KMS-11 (cell line): Measurements from ENCODE around the gene WAC.
A peak's percentile ranks its signal among the peaks of the same experiment; 100 is the strongest.
"Not testable (repeated sequence)": the region's sequence is repeated elsewhere in the genome, so short reads cannot be mapped to it uniquely, and the experiment has no call there.

ENCODE experiments used
- H2AFZ ChIP-seq: fragments of 200-600 bp; sonication (generic); 2 replicates; pipeline ENCODE4 v1.6.1; 2016; ENCODE audit warnings: antibody characterized with exemption, mixed run types, low read depth
- H3K27ac ChIP-seq: fragments of 200-600 bp; sonication (generic); 2 replicates; pipeline ENCODE4 v1.6.1; 2016; ENCODE audit warnings: mild to moderate bottlenecking, mixed run types
- H3K27me3 ChIP-seq: fragments of 200-600 bp; sonication (generic); 2 replicates; pipeline ENCODE4 v1.6.1; 2017; ENCODE audit warnings: mild to moderate bottlenecking, low read depth, mixed run types, moderate library complexity; ENCODE audit not compliant: insufficient read depth
- H3K36me3 ChIP-seq: fragments of 200-600 bp; sonication (generic); 2 replicates; pipeline ENCODE4 v1.6.1; 2017; ENCODE audit warnings: mild to moderate bottlenecking, mixed run types; ENCODE audit not compliant: insufficient read depth
- H3K4me1 ChIP-seq: fragments of 200-600 bp; sonication (generic); 2 replicates; pipeline ENCODE4 v1.6.1; 2016; ENCODE audit warnings: mild to moderate bottlenecking, low read depth, mixed run types; ENCODE audit not compliant: poor library complexity, severe bottlenecking
- H3K4me2 ChIP-seq: fragments of 200-600 bp; sonication (generic); 2 replicates; pipeline ENCODE4 v1.7.0; 2016; ENCODE audit warnings: mild to moderate bottlenecking, mixed run types
- H3K4me3 ChIP-seq: fragments of 200-600 bp; sonication (generic); IDR thresholded peaks from 2 replicates; pipeline ENCODE4 v1.6.1; 2017; ENCODE audit warnings: low read depth, low read length, mixed read lengths; ENCODE audit not compliant: insufficient read depth
- H3K79me2 ChIP-seq: fragments of 200-600 bp; sonication (generic); 2 replicates; pipeline ENCODE4 v1.6.1; 2016; ENCODE audit warnings: low read depth, mixed run types; ENCODE audit not compliant: insufficient read depth
- H3K9ac ChIP-seq: fragments of 200-600 bp; sonication (generic); 2 replicates; pipeline ENCODE4 v1.6.1; 2016; ENCODE audit warnings: mild to moderate bottlenecking, mixed run types
- H4K20me1 ChIP-seq: fragments of 200-600 bp; sonication (generic); 2 replicates; pipeline ENCODE4 v1.6.1; 2016; ENCODE audit warnings: mild to moderate bottlenecking, mixed run types; ENCODE audit not compliant: insufficient read depth
- TF ChIP-seq, protein P1 (sequence below): fragments of 200-600 bp; sonication (generic); conservative IDR thresholded peaks from 2 replicates; pipeline ENCODE4 v1.6.1; 2017; ENCODE audit warnings: low read depth, mild to moderate bottlenecking, antibody characterized with exemption, low read length, moderate library complexity, mixed read lengths

WAC gene

DNA sequence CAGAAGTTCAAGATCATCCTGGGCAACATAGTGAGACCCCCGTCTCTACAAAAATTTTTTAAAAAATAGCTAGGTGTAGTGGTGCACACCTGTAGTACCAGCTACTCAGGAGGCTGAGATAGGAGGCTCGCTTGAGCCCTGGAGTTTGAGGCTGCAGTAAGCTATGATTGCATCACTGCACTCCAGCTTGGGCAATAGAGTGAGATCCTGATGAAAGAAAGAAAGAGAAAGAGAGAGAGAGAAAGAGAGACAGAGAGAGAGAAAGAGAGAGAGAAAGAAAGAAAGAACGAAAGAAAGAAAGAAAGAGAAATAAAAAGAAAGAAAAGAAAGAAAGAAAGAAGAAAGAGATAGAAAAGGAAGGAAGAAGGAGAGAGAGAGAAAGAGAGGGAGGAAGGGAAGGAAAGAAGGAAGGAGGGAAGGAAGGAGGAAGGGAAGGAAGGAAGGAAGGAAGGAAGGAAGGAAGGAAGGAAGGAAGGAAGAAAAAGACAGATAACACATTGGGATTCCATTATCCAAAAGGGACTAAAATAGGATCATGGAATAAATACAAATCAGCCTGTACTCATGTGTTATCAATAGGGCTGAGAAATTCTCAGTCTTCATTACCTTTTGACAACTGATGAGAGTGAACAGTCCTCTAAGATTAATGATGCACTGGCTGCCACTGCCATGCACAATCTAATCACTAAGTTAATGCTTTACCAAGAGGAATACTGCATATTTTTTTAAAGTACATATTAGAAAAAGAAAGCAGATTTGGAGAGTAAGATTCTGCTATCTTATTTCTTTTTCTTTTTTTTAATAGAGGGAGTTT, 35.4 kb upstream of the WAC start:
- no peaks in the 10 kb centered on the region for H3K27me3 ChIP-seq
- no peaks in the 10 kb centered on the region for H4K20me1 ChIP-seq
- TF ChIP-seq, protein P1, sequence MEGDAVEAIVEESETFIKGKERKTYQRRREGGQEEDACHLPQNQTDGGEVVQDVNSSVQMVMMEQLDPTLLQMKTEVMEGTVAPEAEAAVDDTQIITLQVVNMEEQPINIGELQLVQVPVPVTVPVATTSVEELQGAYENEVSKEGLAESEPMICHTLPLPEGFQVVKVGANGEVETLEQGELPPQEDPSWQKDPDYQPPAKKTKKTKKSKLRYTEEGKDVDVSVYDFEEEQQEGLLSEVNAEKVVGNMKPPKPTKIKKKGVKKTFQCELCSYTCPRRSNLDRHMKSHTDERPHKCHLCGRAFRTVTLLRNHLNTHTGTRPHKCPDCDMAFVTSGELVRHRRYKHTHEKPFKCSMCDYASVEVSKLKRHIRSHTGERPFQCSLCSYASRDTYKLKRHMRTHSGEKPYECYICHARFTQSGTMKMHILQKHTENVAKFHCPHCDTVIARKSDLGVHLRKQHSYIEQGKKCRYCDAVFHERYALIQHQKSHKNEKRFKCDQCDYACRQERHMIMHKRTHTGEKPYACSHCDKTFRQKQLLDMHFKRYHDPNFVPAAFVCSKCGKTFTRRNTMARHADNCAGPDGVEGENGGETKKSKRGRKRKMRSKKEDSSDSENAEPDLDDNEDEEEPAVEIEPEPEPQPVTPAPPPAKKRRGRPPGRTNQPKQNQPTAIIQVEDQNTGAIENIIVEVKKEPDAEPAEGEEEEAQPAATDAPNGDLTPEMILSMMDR, result no peak
- H3K4me2 ChIP-seq, result no peak overlapping the region
- no peak overlapping the region for H3K4me3 ChIP-seq
- H3K36me3 ChIP-seq, result no peaks in the 10 kb centered on the region
- H3K9ac ChIP-seq, result no peak overlapping the region
- H3K4me1 ChIP-seq, result no peaks in the 10 kb centered on the region
- H3K79me2 ChIP-seq, result no peaks in the 10 kb centered on the region
- H3K27ac ChIP-seq, result no peak overlapping the region
- H2AFZ ChIP-seq, result no peak overlapping the region

DNA sequence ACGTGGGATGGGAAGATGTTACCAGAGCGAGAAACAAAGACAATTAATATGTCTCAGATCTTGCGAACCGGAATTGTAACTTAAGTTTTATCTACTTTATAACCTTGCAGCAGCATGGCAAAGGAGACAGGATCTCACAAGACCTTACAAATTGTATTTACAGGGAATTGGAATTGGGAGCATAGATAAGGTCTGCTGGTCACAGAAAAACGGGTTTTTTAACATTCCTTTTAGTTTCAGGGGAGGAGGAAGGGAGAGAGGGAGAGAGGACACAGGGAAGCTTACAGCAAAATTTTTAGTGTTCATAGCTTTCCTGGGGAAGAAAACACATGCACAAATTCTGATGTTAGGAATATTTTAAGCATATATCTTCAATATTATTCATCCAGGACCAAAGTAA, 32.7 kb upstream of the WAC start:
- H3K4me1 ChIP-seq, H3K79me2 ChIP-seq, H3K27ac ChIP-seq, H3K27me3 ChIP-seq, H3K9ac ChIP-seq, H4K20me1 ChIP-seq, H3K36me3 ChIP-seq, H3K4me3 ChIP-seq, H3K4me2 ChIP-seq, H2AFZ ChIP-seq: not testable (repeated sequence)

DNA sequence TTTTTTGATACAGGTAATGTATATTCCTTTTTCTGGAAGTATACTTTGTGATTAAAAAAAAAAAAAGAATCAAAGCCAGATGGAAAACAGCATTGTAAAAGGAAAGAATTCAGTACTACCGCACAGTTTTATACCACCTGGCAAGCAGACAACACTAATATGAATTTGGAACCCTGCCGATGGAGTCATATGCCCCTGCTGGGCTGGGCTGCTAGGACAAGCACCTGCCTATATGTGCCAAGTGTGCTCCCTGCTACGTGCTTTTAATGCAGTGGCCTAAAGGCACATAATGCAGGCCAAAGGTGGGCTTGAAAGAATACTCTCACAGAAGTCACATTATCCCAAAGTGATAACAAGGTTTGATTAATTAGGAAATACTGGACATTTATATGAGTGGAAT, 29.8 kb upstream of the WAC start:
- H3K79me2 ChIP-seq, result no peaks in the 10 kb centered on the region
- peaks cover 9% of the 10 kb centered on the region for H3K4me1 ChIP-seq
- H3K9ac ChIP-seq, result peak overlapping the region; percentile 48; the same call in 1 of the 2 replicates
- no peaks in the 10 kb centered on the region for H4K20me1 ChIP-seq
- H3K27me3 ChIP-seq, result no peaks in the 10 kb centered on the region
- no peak overlapping the region for H3K27ac ChIP-seq
- no peaks in the 10 kb centered on the region for H3K36me3 ChIP-seq
- TF ChIP-seq, protein P1, result no peak
- H3K4me2 ChIP-seq, result peak overlapping the region; percentile 52; the same call in 1 of the 2 replicates
- H2AFZ ChIP-seq, result peak overlapping the region; percentile 55; the same call in 1 of the 2 replicates
- H3K4me3 ChIP-seq, result no peak overlapping the region

DNA sequence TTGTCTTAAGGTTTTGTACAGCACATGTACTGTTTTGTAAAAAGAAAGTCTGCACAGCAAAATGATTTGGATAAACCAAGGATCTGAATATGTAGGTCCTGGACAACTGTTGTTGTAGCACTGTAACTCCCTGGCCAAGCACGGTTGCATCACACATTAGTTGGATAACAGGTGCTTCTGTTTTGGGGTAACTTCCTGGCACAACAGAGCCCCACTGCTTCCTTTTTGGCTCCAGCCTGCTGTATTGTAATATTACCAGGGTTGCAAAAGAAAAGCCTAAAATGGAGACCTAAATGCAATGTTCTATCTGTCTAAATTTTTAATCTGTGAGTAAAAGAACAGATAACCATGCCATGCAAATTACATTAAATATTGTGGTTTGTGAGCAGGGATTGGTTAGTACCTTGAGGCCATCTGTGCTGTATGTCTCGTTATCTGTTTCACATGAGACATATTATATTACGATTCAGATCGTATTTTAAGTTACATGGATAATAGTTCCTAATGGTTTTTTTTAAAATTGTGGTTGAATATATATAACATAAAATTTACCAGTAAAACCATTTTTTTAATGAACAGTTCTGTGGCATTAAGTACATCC, 27.5 kb upstream of the WAC start:
- Histone ChIP-seq H3K4me3 (no peak overlapping the region), H3K9ac (no peak overlapping the region), H3K36me3 (no peaks in the 10 kb centered on the region), H3K4me1 (peaks cover 9% of the 10 kb centered on the region), H3K27me3 (no peaks in the 10 kb centered on the region), H3K4me2 (no peak overlapping the region), H4K20me1 (no peaks in the 10 kb centered on the region), H2AFZ (no peak overlapping the region), H3K27ac (no peak overlapping the region), H3K79me2 (no peaks in the 10 kb centered on the region)
- TF ChIP-seq, protein P1, result no peak
